NCI-H2196 (cell line): ENCODE data around the gene MR1.

Experiments used
- DNase-seq: peaks from one replicate; lab custom pipeline; 2025; ENCODE audit not compliant: unreplicated experiment; lab: John Stamatoyannopoulos, UW

MR1 gene

GRCh38 chr1:181090641-181091126 lies 56.9 kb downstream of the MR1 start:
- no peak for DNase-seq

DNA sequence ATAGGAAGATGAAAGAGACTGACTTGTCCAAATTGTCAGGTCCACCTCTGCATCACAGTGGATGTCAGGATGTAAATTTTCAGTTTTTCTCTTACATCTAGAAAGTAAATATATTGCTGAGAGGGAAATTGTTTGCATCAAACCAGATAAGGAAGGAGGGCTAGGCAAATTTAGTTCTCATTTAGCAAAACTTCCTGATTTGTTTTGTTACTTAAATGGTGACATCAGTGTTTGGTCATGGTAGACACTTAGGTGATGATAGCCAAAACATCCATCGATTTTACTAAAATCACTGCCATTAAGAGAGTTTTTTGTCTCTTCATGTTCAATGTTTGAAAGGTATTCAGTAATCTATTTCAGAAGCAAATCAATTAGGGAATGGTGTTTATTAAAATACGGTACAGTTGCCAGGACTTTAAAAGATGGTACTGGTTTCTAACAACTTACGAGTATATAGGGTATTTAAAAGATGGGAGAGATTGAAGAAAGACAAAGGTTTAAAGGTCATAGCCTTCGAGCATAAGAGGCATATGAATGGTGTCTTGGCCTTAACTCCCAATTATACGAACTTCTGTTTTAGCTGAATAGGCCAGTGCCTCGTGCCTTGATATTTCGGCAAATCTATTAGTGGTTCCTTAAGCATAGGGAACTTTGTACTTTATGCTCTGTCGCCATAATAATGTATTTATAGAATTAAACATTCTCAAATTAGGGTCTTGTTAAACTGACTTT lies 57.7 kb downstream of the MR1 start:
- DNase-seq, result no peak

DNA sequence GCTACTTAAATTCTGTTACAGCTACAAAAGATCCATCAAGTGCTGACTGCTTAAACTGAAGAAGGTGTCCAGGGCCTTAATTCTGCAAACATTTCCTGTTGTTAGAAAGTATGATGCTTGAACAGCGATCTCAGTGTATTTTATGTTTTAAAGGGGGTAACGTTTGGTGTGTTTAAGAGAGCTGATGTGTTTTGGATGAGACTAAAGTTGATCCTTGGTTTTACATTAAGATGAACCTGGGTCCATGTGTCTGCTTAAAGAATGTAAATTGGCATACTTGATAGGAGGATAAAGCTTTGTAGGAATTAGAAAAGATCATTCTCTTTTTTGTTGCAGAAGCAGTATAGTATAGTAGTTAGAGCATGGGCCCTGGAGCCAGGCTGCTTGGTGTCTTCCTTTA lies 58.3 kb downstream of the MR1 start:
- DNase-seq, result no peak

- no peak for DNase-seq
Measured at GRCh38 chr1:181092883-181093458, 59.2 kb downstream of the MR1 start.

DNA sequence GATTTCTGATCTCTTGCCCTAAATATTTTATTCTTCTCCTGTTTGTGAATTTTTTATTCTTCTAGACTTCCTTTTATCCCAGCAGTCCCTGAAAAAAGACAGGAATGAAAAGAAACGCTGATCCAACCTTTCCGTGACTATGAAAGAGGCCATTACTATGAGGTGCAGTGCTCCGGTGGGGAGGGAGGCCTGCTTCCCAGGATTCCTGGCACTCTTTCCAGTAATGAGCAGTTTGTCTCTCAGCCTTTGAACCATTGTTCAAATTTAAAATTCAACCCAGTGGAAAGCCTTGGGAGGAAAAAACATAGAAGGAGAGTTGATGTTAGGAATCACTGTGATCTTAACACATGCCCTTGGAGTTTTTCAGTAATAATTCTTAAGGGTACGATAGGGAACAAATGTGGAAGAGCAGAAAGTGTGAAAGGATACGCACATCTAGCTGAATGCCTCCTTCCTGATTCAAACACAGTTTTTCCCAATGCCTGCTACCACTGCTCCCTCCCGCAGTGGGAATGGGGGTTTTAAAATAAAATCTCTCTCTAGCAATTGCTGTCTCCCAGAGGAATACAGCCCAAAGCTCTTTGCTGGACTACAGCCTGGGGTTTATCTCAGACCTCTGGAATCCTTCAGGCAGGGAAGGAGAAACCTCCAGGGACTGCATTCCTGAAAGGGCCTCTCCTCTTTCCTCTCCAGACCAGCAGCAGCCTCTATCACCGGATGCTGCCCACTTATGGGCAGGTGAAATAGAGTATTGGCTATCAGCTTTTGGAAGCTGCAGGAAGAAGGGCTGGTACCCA lies 60.8 kb downstream of the MR1 start:
- DNase-seq, result no peak

DNA sequence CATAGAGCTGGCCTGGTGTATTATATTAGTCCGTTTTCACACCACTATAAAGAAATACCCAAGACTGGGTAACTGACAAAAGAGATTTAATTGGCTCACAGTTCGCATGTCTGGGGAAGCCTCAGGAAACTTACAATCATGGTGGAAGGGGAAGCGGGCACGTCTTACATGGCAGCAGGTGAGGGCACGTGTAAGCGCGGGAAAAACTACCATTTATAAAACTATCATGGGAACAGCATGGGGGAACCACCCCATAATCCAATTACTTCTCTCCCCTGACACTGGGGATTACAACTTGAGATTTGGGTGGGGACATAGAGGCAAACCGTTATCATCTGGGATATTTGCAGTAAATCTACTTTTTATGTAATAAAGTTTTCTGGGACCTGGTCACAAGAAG lies 61.5 kb downstream of the MR1 start:
- no peak for DNase-seq

DNA sequence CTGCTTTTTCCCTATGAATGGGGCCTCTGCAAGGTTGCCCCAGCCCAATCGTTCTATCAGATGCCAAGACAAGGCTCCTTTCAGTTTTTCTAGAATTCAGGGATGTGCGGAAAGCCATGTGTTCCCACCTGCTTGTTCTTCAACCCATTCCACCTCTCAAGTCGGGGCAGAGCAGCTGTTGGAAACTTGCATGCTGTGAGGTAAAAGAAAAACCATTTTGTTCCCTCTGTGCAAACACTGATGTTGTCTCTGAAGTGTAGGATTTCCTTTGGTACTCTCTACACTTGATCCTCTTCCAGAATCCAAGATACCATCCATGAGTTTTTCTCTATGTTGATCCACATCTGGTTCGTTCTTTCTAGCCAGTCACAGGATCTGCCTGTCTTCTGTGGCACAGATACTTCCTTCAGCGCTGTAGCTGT lies 62.0 kb downstream of the MR1 start:
- no peak for DNase-seq

GRCh38 chr1:181097242-181097641 lies 63.5 kb downstream of the MR1 start:
- no peak for DNase-seq

DNA sequence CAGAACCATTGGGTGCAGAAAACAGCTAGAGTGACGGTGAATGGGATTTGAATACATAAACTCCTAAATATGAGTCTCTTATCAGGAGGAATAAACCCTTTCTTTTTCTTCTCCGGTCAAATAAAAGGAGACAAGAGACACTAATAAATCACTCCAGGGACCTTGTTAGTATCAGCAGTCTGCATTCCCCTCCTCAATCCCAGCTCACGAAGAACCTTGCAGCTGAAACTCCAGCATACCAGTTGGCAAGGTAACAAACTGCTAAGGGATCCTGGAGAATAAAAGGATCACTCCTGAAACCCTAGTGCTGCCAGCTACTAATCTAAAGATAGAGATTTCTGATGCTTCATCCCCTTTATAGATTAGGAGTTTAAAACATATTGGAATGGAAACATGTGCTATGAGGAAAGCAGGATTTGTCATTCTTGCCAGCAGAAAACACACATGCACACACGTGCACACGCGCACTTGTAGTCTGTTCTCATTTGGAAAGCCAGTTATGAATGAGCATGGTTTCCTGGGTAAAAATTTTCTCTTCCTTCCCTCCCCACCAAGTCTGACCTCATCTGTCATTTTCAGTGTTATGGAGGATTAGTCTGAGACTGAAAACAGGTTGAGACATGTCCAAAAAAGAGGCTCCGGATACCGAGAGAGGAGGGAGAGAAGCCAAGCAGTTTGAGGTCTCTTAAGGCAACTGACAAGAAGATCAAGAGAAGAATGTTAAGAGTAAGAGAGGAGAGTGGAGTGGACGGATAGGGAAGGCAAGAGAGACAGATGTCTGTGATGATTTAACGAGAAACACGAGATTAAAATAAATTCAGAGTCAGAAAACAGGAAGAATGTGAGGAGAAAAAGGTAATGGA lies 65.6 kb downstream of the MR1 start:
- DNase-seq, result peak; percentile 39

DNA sequence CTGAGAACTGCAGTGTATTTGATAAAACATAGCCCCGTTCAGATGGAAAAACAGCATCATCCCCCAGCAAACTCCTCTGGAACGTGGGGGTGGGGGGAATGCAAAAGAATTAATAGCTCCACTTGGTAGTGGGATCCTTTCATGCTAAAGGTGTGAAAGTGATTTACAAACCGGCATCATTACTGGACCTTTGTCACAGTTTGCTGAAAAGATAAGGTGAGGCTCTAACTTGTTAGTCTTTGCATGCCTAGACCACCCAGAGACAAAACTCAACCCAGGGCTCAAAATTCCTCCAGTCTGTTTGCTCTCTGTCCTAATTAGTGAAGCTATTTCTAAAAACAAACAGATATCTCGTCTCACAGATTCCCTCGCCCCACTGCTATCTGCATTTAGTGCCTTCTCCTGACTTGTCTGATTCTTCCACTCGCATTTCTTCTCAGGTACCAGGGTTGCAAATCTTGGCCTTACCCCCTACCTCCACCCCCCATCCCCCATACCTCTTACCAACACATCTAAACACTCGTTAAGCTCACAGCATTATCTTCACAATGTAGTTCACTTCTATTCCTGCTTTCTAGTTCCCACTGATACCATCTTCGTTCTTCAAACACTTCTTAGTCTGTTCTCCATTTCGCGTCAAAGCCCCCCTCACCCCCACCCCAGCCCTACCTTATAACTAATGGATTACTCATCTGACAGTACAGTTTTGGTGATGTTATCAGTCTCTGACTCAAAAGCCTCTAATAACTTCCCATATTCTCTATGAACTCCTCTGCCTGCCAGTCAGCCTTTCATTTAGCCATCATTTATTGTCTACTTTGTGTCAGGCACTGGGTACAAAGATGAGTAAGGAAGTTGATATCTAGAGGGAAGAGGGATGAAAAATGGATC lies 66.5 kb downstream of the MR1 start:
- DNase-seq, result no peak

DNA sequence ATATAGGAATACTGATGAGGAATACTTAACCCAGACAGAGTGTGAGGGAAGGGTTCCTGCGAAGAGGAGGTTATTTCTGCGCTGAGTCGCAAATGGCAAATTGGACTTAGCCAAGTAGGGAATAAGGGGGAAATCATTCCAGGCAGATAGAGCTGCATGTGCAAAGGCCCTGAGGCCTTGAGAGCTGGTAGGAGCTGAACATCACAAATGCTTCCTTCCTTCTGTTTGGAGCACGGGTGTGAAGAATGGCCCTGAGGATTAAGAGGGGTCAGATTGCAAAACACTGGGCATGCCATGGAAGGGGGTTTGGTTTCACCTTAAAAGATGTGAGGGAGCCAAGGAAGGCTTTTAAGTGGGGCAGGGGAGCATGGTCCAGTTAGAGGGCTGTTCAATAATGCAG lies 67.2 kb downstream of the MR1 start:
- DNase-seq, result no peak

DNA sequence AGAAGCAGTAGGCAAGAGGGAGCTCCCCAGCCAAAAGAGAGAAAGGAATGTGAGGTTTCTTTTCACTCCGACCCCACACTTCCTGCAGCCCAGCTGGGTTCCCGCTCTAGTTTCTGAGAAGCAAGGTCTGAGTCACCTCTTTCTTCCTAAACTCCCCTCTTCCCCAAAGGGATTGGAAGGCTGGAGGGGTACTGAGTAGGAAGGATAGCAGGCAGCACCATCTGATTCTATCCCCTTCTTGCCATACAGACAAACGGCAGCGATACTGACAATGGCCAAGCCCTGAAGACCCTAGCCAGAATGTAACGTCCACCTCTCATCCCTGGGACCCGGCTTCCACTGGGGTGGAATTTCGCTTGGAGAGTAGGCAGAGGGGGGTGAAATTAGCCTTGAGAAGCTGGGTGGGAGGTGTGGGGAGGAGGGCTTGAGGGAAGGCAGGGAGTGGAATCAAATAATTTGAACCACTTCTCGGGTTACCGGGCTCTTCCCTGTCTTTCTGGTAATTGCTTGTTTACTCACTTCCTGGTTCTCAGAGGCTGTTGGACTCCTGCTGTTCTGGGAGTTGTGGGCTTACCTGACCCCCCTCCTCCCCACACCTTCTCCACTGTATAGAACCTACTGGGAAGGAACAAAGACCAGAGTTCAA lies 67.9 kb downstream of the MR1 start:
- DNase-seq, result peak; percentile 22

DNA sequence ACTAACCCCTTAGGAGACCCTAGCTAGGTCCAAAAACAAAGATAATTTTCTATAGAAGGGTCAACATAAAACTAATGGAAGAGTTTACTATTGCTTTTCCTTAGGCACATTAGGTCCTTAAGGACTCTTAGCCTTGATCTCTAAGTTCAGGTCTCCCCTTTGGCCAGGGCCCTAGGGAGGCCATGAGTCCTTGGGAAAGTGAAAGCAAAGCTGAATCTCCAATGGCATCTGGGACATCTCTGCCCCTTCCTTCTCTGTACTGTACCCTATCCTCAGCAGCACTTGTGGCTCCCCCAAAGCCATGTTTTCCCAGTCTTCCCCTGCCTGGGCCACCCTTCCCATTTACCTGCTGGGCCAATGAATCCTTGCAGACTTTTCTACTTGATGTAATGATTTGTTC lies 69.1 kb downstream of the MR1 start:
- no peak for DNase-seq

DNA sequence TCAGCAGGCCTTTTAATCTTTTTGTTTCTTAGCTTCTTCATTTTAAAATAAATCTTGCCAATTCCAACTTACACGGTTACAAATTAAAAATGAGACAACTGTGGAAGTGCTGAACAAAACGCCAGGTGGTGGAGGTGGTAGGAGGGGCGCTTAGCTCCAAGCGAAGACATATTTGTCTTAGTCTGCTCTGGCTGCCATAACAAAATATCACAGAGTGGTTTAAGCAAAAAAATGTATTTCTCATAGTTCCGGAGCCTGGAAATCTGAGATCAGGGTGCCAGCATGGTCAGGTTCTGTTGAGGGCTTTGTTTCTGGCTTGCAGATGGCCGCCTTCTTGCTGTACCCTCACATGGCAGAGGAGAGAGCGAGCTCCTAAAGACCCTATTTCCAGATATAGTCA lies 69.6 kb downstream of the MR1 start:
- no peak for DNase-seq

DNA sequence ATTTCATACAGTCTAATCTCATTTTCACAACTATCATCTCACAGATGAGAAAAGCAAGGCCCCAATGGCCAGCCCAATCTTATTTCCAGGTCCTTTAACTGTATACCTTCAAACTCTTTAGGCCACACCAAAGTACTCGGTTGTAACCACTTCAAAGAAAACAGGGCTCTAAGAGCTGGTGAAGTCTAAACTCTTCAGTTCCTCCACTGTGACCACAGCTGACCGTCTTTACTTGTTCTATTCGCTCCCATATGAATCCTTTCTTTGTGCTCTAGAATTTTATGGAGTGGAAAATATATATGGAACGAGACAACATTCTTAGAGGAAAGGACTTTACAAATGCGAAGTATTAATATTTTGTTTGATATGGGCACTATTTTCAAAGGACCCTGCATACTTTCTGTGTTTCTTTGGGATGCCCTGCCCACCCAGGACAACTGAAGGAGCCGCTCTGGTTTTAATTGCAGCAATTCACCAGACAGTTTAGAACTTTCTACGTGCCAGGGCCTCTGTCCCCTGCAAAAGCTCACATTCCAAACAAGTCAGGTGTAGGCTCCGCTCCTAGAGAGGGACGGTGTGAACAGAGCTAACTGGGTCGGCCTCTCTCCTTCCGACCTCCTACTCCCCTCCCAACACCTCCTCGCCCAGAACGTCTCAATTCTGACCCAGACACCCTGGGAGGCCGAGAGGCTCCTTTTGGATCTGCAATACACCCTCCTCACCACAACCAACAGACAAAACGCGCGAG lies 70.4 kb downstream of the MR1 start:
- peak; percentile 29 for DNase-seq

GRCh38 chr1:181104790-181105133 lies 71.0 kb downstream of the MR1 start:
- DNase-seq, result no peak

- DNase-seq, result peak; percentile 97
Measured at GRCh38 chr1:181105134-181106021, 71.6 kb downstream of the MR1 start.

DNA sequence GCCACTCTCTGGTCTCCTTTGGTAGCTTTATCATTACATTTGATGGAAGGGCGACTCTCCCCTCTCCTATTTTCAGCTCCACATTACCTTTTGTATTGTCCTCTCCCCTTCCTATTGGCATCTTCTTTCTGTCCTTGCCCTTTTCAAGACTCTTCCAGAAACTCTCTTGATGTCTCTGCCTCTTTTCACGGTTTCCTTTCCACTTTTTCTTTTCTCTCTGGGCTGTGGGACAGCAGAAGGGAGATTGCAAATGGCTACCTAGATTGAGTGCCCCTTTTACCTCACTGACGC lies 72.2 kb downstream of the MR1 start:
- DNase-seq, result no peak
